Spleen (tissue), 11 donors: ENCODE results near the gene BNC2. TPM values are rescaled to one million over a fixed set of nuclear protein-coding genes. Genes with fewer than 3 reads are reported as not detected.

Experiments
- DNase-seq: peaks from one replicate; pipeline ENCODE4 v3.0.0-alpha.2; 2020
- H3K27ac ChIP-seq, 8 donors: fragments of 200-600 bp; sonication (generic) in 7 of 8; 1 replicate in 4 of 8; 2 replicates in 4 of 8; pipeline versions ENCODE4 v1.5.0 to v1.8.0; 2016 to 2021; ENCODE audit warnings: inconsistent platforms in 4 of 8, mild to moderate bottlenecking in 4 of 8, moderate library complexity in 1 of 8
- H3K27me3 ChIP-seq, 7 donors: fragments of 200-600 bp; sonication (generic) in 6 of 7; replicated peaks in 1 of 7; 1 replicate in 4 of 7; 2 replicates in 3 of 7; pipeline versions ENCODE4 v1.5.0 to v1.8.0; 2016 to 2021; ENCODE audit warnings: inconsistent platforms in 3 of 7, mild to moderate bottlenecking in 1 of 7
- H3K36me3 ChIP-seq, 6 donors: fragments of 200-600 bp; sonication (generic) in 5 of 6; 1 replicate in 4 of 6; 2 replicates in 2 of 6; pipeline versions ENCODE4 v1.5.0 to v1.8.0; 2016 to 2021; ENCODE audit warnings: inconsistent platforms in 2 of 6
- H3K4me1 ChIP-seq, 6 donors: fragments of 200-600 bp; sonication (generic) in 5 of 6; 1 replicate in 3 of 6; 2 replicates in 3 of 6; pipeline versions ENCODE4 v1.5.0 to v1.8.0; 2016 to 2021; ENCODE audit warnings: inconsistent platforms in 3 of 6
- H3K4me3 ChIP-seq, 8 donors: fragments of 200-600 bp; sonication (generic) in 7 of 8; 1 replicate in 4 of 8; 2 replicates in 4 of 8; pipeline versions ENCODE4 v1.5.0 to v1.8.0; 2016 to 2021; ENCODE audit warnings: inconsistent platforms in 4 of 8, mild to moderate bottlenecking in 4 of 8, moderate library complexity in 2 of 8
- H3K9me3 ChIP-seq, 8 donors: fragments of 200-600 bp; sonication (generic) in 7 of 8; 1 replicate in 4 of 8; 2 replicates in 4 of 8; pipeline versions ENCODE4 v1.5.0 to v1.8.0; 2016 to 2021; ENCODE audit warnings: inconsistent platforms in 4 of 8
- CTCF ChIP-seq, 11 experiments: fragments of 200-600 bp in 7 of 11; fragments of 450-650 bp in 4 of 11; sonication (generic) in 4 of 11; IDR thresholded peaks in 8 of 11; conservative IDR thresholded peaks in 3 of 11; 1 replicate in 7 of 11; 2 replicates in 4 of 11; pipeline versions ENCODE4 v1.4.0 to v1.8.0; 2016 to 2021; ENCODE audit warnings: antibody characterized with exemption in 11 of 11, inconsistent platforms in 4 of 11, mild to moderate bottlenecking in 1 of 11
- POLR2A ChIP-seq, 3 donors: fragments of 450-650 bp; IDR thresholded peaks; one replicate each; pipeline ENCODE4 v1.5.1; 2017; ENCODE audit warnings: antibody characterized with exemption in 3 of 3, mild to moderate bottlenecking in 1 of 3
- POLR2AphosphoS5 ChIP-seq, 3 donors: sonication (generic); formaldehyde crosslinking; IDR thresholded peaks; one replicate each; pipeline ENCODE4 v1.5.1; 2017; ENCODE audit warnings: antibody characterized with exemption in 3 of 3
- WGBS, 5 donors: extraction: QIAGEN DNeasy Blood & Tissue Kit in 3 of 5; methylation state at CpG; one replicate each; pipeline versions ENCODE4 v1.1.5 to v1.1.7; 2013 to 2018; 5-methylcytosine and 5-hydroxymethylcytosine counted together
- intact Hi-C: fragments of 100-400 bp; cut with DNase I; formaldehyde crosslinking; loops from one replicate; pipeline ENCODE4 v1.15.0; 2023; ENCODE audit warnings: low total_unique reads
- polyA plus RNA-seq, 3 donors: library from polyadenylated mRNA; stranded (reverse); fragments of 200-250 nt; gene quantifications; one replicate each; pipeline ENCODE4 v1.2.1, GENCODE V29; 2013
- total RNA-seq, 7 donors: library from RNA; depleted of rRNA in 3 of 7; stranded (reverse); fragments of >200 nt in 3 of 7; fragmentation: NEBNext Ultra II Directional in 4 of 7; extraction: Animal tissue kit (Norgen Biotek cat#: 25700) in 4 of 7; gene quantifications; one replicate each; pipeline versions ENCODE4 v1.1.0 to v1.2.1, GENCODE V29; 2016 to 2021
- donor health status: healthy with polysubstance abuse.
- donor health status: DM: no; HTN: no; CAD: no; lungs with moderate emphysema.
- donor health status: DM: no; HTN: no; CAD: no.
- donor health status: Bipolar disorder and iron deficiency.
- donor health status: healthy.
- donor health status: DM: no; HTN: no; CAD: no.
- donor health status: DM: yes; HTN: yes; CAD: no.

Gene BNC2
- total and polyA plus RNA-seq, 10 donors, result 0.07 to 4.3 (median 1.3) TPM

- no peak for DNase-seq
- WGBS, 5 donors, result 78 to 87% (median 84%) methylated on average over 2 of the region's 2 CpGs
- intact Hi-C loops, result no loop called here
- TF ChIP-seq POLR2A (IDR thresholded peaks at IDR 0.05) (no peak), CTCF (IDR thresholded peaks at IDR 0.05 in 8 of 11, conservative IDR thresholded peaks at IDR 0.05 in 3 of 11) (no peak), POLR2AphosphoS5 (IDR thresholded peaks at IDR 0.05) (no peak)
- H3K27ac ChIP-seq, result no peak overlapping the region
- H3K4me1 ChIP-seq, result no peaks in the 10 kb centered on the region
- H3K27me3 ChIP-seq, result no peaks in the 10 kb centered on the region
- H3K36me3 ChIP-seq, result no peaks in the 10 kb centered on the region
- H3K4me3 ChIP-seq, result no peak overlapping the region
- H3K9me3 ChIP-seq, result no peaks in the 10 kb centered on the region
These were observed 160.5 kb downstream of the BNC2 start for GRCh38 chr9:16709924-16710323.

GRCh38 chr9:16708656-16709435 lies 161.6 kb downstream of the BNC2 start:
- Histone ChIP-seq H3K36me3 (no peaks in the 10 kb centered on the region), H3K9me3 (no peaks in the 10 kb centered on the region), H3K4me3 (no peak overlapping the region), H3K27me3 (no peaks in the 10 kb centered on the region), H3K4me1 (no peaks in the 10 kb centered on the region), H3K27ac (no peak overlapping the region)
- DNase-seq, result no peak
- intact Hi-C loops, result no loop called here
- TF ChIP-seq POLR2A (IDR thresholded peaks at IDR 0.05), result no peak
- TF ChIP-seq POLR2AphosphoS5 (IDR thresholded peaks at IDR 0.05), result no peak
- TF ChIP-seq CTCF (IDR thresholded peaks at IDR 0.05 in 8 of 11, conservative IDR thresholded peaks at IDR 0.05 in 3 of 11), result no peak
- 70 to 83% (median 78%) methylated on average over 13 of the region's 13 CpGs for WGBS, 5 donors

DNA sequence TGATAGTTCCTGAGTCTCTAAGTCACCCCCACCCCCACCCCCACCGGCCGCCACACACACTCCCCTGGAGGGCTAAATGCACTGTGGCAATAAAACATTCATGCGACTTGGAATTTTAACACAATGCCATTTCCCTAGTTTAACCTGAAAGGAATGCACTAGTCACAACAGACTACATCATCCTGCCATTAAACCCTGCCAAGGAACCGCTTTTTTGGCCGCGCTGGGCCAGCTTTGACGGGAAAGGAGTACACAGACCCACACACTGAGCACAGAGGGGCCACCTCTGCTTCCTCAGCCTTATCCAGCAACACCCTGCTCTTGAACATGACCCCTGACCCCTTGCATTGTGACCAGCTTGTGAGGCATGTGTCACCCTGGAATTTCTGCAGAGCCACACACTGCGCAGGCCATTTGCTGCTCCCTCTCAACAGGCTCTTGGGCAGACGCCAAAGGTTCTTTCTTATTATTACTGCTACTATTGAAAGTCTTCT lies 165.3 kb downstream of the BNC2 start:
- Histone ChIP-seq H3K27me3 (no peaks in the 10 kb centered on the region), H3K4me3 (peak overlapping the region in 1 of 8 donors; percentile 10), H3K36me3 (no peaks in the 10 kb centered on the region), H3K9me3 (no peaks in the 10 kb centered on the region), H3K4me1 (no peaks in the 10 kb centered on the region), H3K27ac (peak overlapping the region in 1 of 8 donors; percentile 21)
- intact Hi-C loops, result no loop called here
- WGBS, 5 donors, result 56 to 79% (median 68%) methylated on average over 9 of the region's 9 CpGs
- TF ChIP-seq POLR2AphosphoS5 (IDR thresholded peaks at IDR 0.05), result peak in 1 of 3 donors; percentile 20
- TF ChIP-seq CTCF (IDR thresholded peaks at IDR 0.05 in 8 of 11, conservative IDR thresholded peaks at IDR 0.05 in 3 of 11), result no peak
- TF ChIP-seq POLR2A (IDR thresholded peaks at IDR 0.05), result no peak
- no peak for DNase-seq
